ENCODE results near the gene LPIN3.
"Not testable (repeated sequence)": the region's sequence is repeated elsewhere in the genome, so short reads cannot be mapped to it uniquely, and the experiment has no call there.

Gene LPIN3

GRCh38 chr20:41340327-41341055, at the start of gene LPIN3:
Gene LPIN3 (plus strand): TSS chr20:41340821. CDS start chr20:41345804, 4,983 bp downstream.
- peak; percentile 49 to 67 for DNase-seq

- DNase-seq = no peak
These were observed 47.2 kb upstream of the LPIN3 start for GRCh38 chr20:41293269-41294037.

GRCh38 chr20:41299899-41300298, 40.7 kb upstream of the LPIN3 start:
- no peak for DNase-seq

GRCh38 chr20:41300383-41300782, 40.2 kb upstream of the LPIN3 start:
- no peak for DNase-seq

GRCh38 chr20:41300886-41301285, 39.7 kb upstream of the LPIN3 start:
- no peak for DNase-seq

GRCh38 chr20:41304002-41304401, 36.6 kb upstream of the LPIN3 start:
- DNase-seq = no peak

- DNase-seq = no peak
These were observed 36.1 kb upstream of the LPIN3 start for GRCh38 chr20:41304424-41305079.

GRCh38 chr20:41306061-41306727, 34.4 kb upstream of the LPIN3 start:
- no peak for DNase-seq

- no peak for DNase-seq
These were observed 33.6 kb upstream of the LPIN3 start for GRCh38 chr20:41307021-41307420.

- no peak for DNase-seq
These were observed 32.3 kb upstream of the LPIN3 start for GRCh38 chr20:41308290-41308711.

GRCh38 chr20:41308726-41309413, 31.8 kb upstream of the LPIN3 start:
- no peak for DNase-seq

- no peak for DNase-seq
These were observed 30.8 kb upstream of the LPIN3 start for GRCh38 chr20:41309817-41310216.

- not testable (repeated sequence) for DNase-seq
These were observed 28.6 kb upstream of the LPIN3 start for GRCh38 chr20:41312009-41312408.

- no peak for DNase-seq
These were observed 26.2 kb upstream of the LPIN3 start for GRCh38 chr20:41314386-41314785.

GRCh38 chr20:41316051-41316450, 24.6 kb upstream of the LPIN3 start:
- DNase-seq = no peak

- DNase-seq = peak; percentile 73 to 83
These were observed 23.7 kb upstream of the LPIN3 start for GRCh38 chr20:41316602-41317545.

GRCh38 chr20:41317546-41318270, 22.9 kb upstream of the LPIN3 start, which contains the start of gene ZHX3:
Gene ZHX3 (minus strand): TSS chr20:41317731. CDS start chr20:41204916, 112,815 bp downstream.
- peak; percentile 97 to 98 for DNase-seq

- DNase-seq = no peak
These were observed 22.4 kb upstream of the LPIN3 start for GRCh38 chr20:41318271-41318649.

GRCh38 chr20:41320441-41320840, 20.2 kb upstream of the LPIN3 start:
- no peak for DNase-seq

GRCh38 chr20:41320976-41321375, 19.6 kb upstream of the LPIN3 start:
- DNase-seq = no peak

Data from CD4-positive, alpha-beta T cell treated with Interferon alpha-2 for 1 hour (primary cell).